Keratinocyte (primary cell): ENCODE data around the gene DISC1.

ENCODE experiments used
- CTCF ChIP-seq, 3 experiments: IDR thresholded peaks in 1 of 3; conservative IDR thresholded peaks in 1 of 3; optimal IDR thresholded peaks in 1 of 3; 2 replicates in 2 of 3; 3 replicates in 1 of 3; pipeline versions ENCODE3 to v1.5.1; 2011; ENCODE audit warnings: low read length in 3 of 3, mild to moderate bottlenecking in 3 of 3, moderate library complexity in 2 of 3, control low read depth in 1 of 3, inconsistent platforms in 1 of 3; ENCODE audit not compliant: insufficient read depth in 2 of 3; ENCODE audit errors: extremely low read depth in 1 of 3
- EZH2 ChIP-seq: IDR thresholded peaks from one replicate; pipeline ENCODE4 v1.6.1; 2012; ENCODE audit warnings: inconsistent platforms, mild to moderate bottlenecking, low read length, moderate library complexity

- TF ChIP-seq CTCF (optimal IDR thresholded peaks at IDR 0.05 in 1 of 3, IDR thresholded peaks at IDR 0.05 in 1 of 3, conservative IDR thresholded peaks at IDR 0.05 in 1 of 3; ENCODE audit: extremely low read depth in 1 of 3, insufficient read depth in 2 of 3, low read length in 3 of 3) (no peak), EZH2 (no peak)
Observed at GRCh38 chr1:231707407-231707806, 80.8 kb downstream of the DISC1 start.
